GM23248 (cell line): Measurements from ENCODE around the gene KLHDC9. TPM values are rescaled to one million over a fixed set of nuclear protein-coding genes. Genes with fewer than 3 reads are reported as not detected.
A peak's percentile ranks its signal among the peaks of the same experiment; 100 is the strongest.

Source experiments
- DNase-seq: peaks from one replicate; pipeline ENCODE4 v3.0.0-alpha.2; 2015
- H2AFZ ChIP-seq: fragments of 200-600 bp; sonication (generic); 2 replicates; pipeline ENCODE4 v1.6.1; 2016; ENCODE audit warnings: antibody characterized with exemption
- H3F3A ChIP-seq: fragments of 200-600 bp; sonication (generic); 2 replicates; pipeline ENCODE4 v1.6.1; 2016; ENCODE audit warnings: mild to moderate bottlenecking, antibody characterized with exemption, mixed run types; ENCODE audit not compliant: insufficient read depth
- H3K27ac ChIP-seq: fragments of 200-600 bp; sonication (generic); 2 replicates; pipeline ENCODE4 v1.5.1; 2016; ENCODE audit warnings: mild to moderate bottlenecking
- H3K27me3 ChIP-seq: fragments of 200-600 bp; sonication (generic); replicated peaks from 2 replicates; pipeline ENCODE4 v1.6.1; 2016; ENCODE audit warnings: mild to moderate bottlenecking; ENCODE audit not compliant: insufficient read depth
- H3K36me3 ChIP-seq: fragments of 200-600 bp; sonication (generic); 2 replicates; pipeline ENCODE4 v1.6.1; 2016; ENCODE audit warnings: low read depth, mild to moderate bottlenecking
- H3K4me1 ChIP-seq: fragments of 200-600 bp; sonication (generic); 2 replicates; pipeline ENCODE4 v1.6.1; 2016; ENCODE audit warnings: mild to moderate bottlenecking; ENCODE audit not compliant: insufficient read depth
- H3K4me2 ChIP-seq: fragments of 200-600 bp; sonication (generic); one replicate; pipeline ENCODE4 v1.6.1; 2016; ENCODE audit warnings: mild to moderate bottlenecking; ENCODE audit not compliant: unreplicated experiment
- H3K4me3 ChIP-seq: fragments of 200-600 bp; sonication (generic); 2 replicates; pipeline ENCODE4 v1.5.1; 2016; ENCODE audit warnings: mild to moderate bottlenecking
- H3K79me2 ChIP-seq: fragments of 200-600 bp; sonication (generic); 2 replicates; pipeline ENCODE4 v1.6.1; 2016; ENCODE audit warnings: mild to moderate bottlenecking; ENCODE audit not compliant: insufficient read depth
- H3K9ac ChIP-seq: fragments of 200-600 bp; sonication (generic); 2 replicates; pipeline ENCODE4 v1.6.1; 2016; ENCODE audit warnings: mild to moderate bottlenecking
- H3K9me2 ChIP-seq: fragments of 200-600 bp; sonication (generic); 2 replicates; pipeline ENCODE4 v1.6.1; 2016; ENCODE audit warnings: mixed run types, mild to moderate bottlenecking, moderate library complexity; ENCODE audit not compliant: insufficient read depth
- H3K9me3 ChIP-seq: fragments of 200-600 bp; sonication (generic); one replicate; pipeline ENCODE4 v1.6.1; 2017; ENCODE audit warnings: low read depth
- H4K20me1 ChIP-seq: fragments of 200-600 bp; sonication (generic); 2 replicates; pipeline ENCODE4 v1.6.0; 2016; ENCODE audit not compliant: insufficient read depth
- EZH2 ChIP-seq: fragments of 200-600 bp; sonication (generic); IDR thresholded peaks from 2 replicates; pipeline ENCODE4 v1.6.1; 2018; ENCODE audit warnings: antibody characterized with exemption, mild to moderate bottlenecking; ENCODE audit not compliant: insufficient read depth, poor library complexity, severe bottlenecking
- EZH2phosphoT487 ChIP-seq: fragments of 200-600 bp; sonication (generic); IDR thresholded peaks from 2 replicates; pipeline ENCODE4 v1.6.1; 2018; ENCODE audit warnings: antibody characterized with exemption, moderate library complexity, mild to moderate bottlenecking, low read depth; ENCODE audit not compliant: insufficient read depth
- WGBS, 2 experiments: methylation state at CpG; one replicate each; pipeline ENCODE4 v1.1.6; 2015 to 2017; ENCODE audit warnings: low lambda C conversion rate in 2 of 2, low coverage in 1 of 2; ENCODE audit errors: missing lambda C conversion rate in 2 of 2; 5-methylcytosine and 5-hydroxymethylcytosine counted together
- in situ Hi-C: fragments of 300-500 bp; cut with MboI; formaldehyde crosslinking; loops from 2 replicates; pipeline ENCODE4 v1.15.0; 2020
- polyA plus RNA-seq: library from polyadenylated mRNA; unstranded; fragments of >200 nt; fragmentation: Nextera tagmentation; extraction: Ambion mirVana; gene quantifications from 2 replicates; pipeline ENCODE4 v1.2.1, GENCODE V29; 2016
- total RNA-seq: library from RNA; depleted of rRNA; stranded (reverse); fragments of >200 nt; shearing (Covaris generic); gene quantifications from 2 replicates; pipeline ENCODE4 v1.2.3, GENCODE V29; 2014

KLHDC9 gene
- total and polyA plus RNA-seq, 2 experiments from 2014 or later, result 3.2 to 3.7 TPM

- no peak for TF ChIP-seq EZH2phosphoT487
- DNase-seq, result no peak
- Histone ChIP-seq H3K36me3 (no peaks in the 10 kb centered on the region), H3K79me2 (no peaks in the 10 kb centered on the region), H3K4me1 (no peaks in the 10 kb centered on the region), H3K27me3 (no peaks in the 10 kb centered on the region), H2AFZ (no peak overlapping the region), H3K9ac (no peak overlapping the region), H3K27ac (no peak overlapping the region), H3K4me3 (no peak overlapping the region), H3K9me3 (no peaks in the 10 kb centered on the region), H4K20me1 (no peaks in the 10 kb centered on the region), H3K9me2 (no peaks in the 10 kb centered on the region), H3F3A (no peaks in the 10 kb centered on the region), H3K4me2 (no peak overlapping the region)
- 83 to 90% methylated on average over 4 of the region's 4 CpGs for WGBS, 2 experiments
- in situ Hi-C loops, result no loop called here
Measured at GRCh38 chr1:161070761-161071160, 27.4 kb upstream of the KLHDC9 start.

GRCh38 chr1:161071886-161072371 lies 26.2 kb upstream of the KLHDC9 start:
- in situ Hi-C loops, result no loop called here
- no peak overlapping the region for H3K27ac ChIP-seq
- no peaks in the 10 kb centered on the region for H4K20me1 ChIP-seq
- H2AFZ ChIP-seq, result no peak overlapping the region
- 59 to 63% methylated on average over 9 of the region's 9 CpGs for WGBS, 2 experiments
- no peaks in the 10 kb centered on the region for H3K27me3 ChIP-seq
- no peak overlapping the region for H3K4me3 ChIP-seq
- peak; percentile 79 for DNase-seq
- H3K9ac ChIP-seq, result no peak overlapping the region
- H3F3A ChIP-seq, result no peaks in the 10 kb centered on the region
- TF ChIP-seq EZH2phosphoT487 (no peak), EZH2 (no peak)
- H3K36me3 ChIP-seq, result no peaks in the 10 kb centered on the region
- H3K9me3 ChIP-seq, result no peaks in the 10 kb centered on the region
- no peak overlapping the region for H3K4me2 ChIP-seq
- no peaks in the 10 kb centered on the region for H3K9me2 ChIP-seq
- H3K4me1 ChIP-seq, result no peaks in the 10 kb centered on the region
- H3K79me2 ChIP-seq, result no peaks in the 10 kb centered on the region

GRCh38 chr1:161072751-161073449 lies 25.3 kb upstream of the KLHDC9 start:
- in situ Hi-C loops, result no loop called here
- WGBS, 2 experiments, result 88 to 89% methylated on average over 19 of the region's 19 CpGs
- Histone ChIP-seq H4K20me1 (no peaks in the 10 kb centered on the region), H3K4me3 (no peak overlapping the region), H3K4me2 (no peak overlapping the region), H3K9ac (no peak overlapping the region), H3K79me2 (no peaks in the 10 kb centered on the region), H3K27ac (no peak overlapping the region), H3F3A (no peaks in the 10 kb centered on the region), H3K9me2 (no peaks in the 10 kb centered on the region), H2AFZ (no peak overlapping the region), H3K4me1 (no peaks in the 10 kb centered on the region), H3K9me3 (no peaks in the 10 kb centered on the region), H3K27me3 (no peaks in the 10 kb centered on the region), H3K36me3 (no peaks in the 10 kb centered on the region)
- TF ChIP-seq EZH2, result no peak
- TF ChIP-seq EZH2phosphoT487, result no peak
- no peak for DNase-seq

GRCh38 chr1:161073474-161074121 lies 24.6 kb upstream of the KLHDC9 start:
- no peaks in the 10 kb centered on the region for H3K79me2 ChIP-seq
- DNase-seq, result no peak
- H2AFZ ChIP-seq, result no peak overlapping the region
- no peaks in the 10 kb centered on the region for H3K36me3 ChIP-seq
- no peak for TF ChIP-seq EZH2
- TF ChIP-seq EZH2phosphoT487, result no peak
- H3K4me3 ChIP-seq, result no peak overlapping the region
- no peak overlapping the region for H3K9ac ChIP-seq
- in situ Hi-C loops, result no loop called here
- no peaks in the 10 kb centered on the region for H4K20me1 ChIP-seq
- H3K9me2 ChIP-seq, result no peaks in the 10 kb centered on the region
- H3K4me2 ChIP-seq, result no peak overlapping the region
- no peaks in the 10 kb centered on the region for H3K27me3 ChIP-seq
- 72 to 73% methylated on average over 7 of the region's 7 CpGs for WGBS, 2 experiments
- H3F3A ChIP-seq, result no peaks in the 10 kb centered on the region
- H3K27ac ChIP-seq, result no peak overlapping the region
- H3K4me1 ChIP-seq, result no peaks in the 10 kb centered on the region
- no peaks in the 10 kb centered on the region for H3K9me3 ChIP-seq
